Breast epithelium (tissue), 3 donors: Measurements from ENCODE around the gene SLCO1B3.
A peak's percentile ranks its signal among the peaks of the same experiment; 100 is the strongest.

Experiments used
- POLR2A ChIP-seq: fragments of 450-650 bp; IDR thresholded peaks from one replicate; pipeline ENCODE4 v1.6.1; 2016; ENCODE audit warnings: antibody characterized with exemption, mild to moderate bottlenecking, moderate library complexity
- TF ChIP-seq, protein P1 (sequence below), 3 donors: fragments of 450-650 bp; IDR thresholded peaks; one replicate each; pipeline ENCODE4 v1.5.1; 2016 to 2017; ENCODE audit warnings: antibody characterized with exemption in 3 of 3, mild to moderate bottlenecking in 3 of 3, moderate library complexity in 3 of 3

DNA sequence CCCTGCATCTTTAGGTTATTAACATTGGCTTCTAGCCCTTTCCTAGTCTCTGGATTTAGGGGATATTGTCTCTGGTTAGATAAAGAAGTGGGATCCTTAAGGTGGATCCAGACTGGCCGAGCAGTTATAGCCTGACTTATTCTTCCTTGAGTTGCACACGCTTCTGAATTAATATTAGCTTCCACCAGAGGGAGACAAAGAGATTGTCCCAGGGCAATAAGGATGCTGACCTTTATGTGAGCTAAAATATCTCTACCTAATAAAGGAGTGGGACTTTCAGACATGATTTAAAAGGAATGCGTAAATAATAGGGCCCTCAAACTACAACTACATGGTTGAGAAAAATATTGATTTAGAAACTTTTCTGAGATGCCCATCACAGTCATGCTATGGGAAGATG is 139.7 kb downstream of the SLCO1B3 start:
- TF ChIP-seq, protein P1, sequence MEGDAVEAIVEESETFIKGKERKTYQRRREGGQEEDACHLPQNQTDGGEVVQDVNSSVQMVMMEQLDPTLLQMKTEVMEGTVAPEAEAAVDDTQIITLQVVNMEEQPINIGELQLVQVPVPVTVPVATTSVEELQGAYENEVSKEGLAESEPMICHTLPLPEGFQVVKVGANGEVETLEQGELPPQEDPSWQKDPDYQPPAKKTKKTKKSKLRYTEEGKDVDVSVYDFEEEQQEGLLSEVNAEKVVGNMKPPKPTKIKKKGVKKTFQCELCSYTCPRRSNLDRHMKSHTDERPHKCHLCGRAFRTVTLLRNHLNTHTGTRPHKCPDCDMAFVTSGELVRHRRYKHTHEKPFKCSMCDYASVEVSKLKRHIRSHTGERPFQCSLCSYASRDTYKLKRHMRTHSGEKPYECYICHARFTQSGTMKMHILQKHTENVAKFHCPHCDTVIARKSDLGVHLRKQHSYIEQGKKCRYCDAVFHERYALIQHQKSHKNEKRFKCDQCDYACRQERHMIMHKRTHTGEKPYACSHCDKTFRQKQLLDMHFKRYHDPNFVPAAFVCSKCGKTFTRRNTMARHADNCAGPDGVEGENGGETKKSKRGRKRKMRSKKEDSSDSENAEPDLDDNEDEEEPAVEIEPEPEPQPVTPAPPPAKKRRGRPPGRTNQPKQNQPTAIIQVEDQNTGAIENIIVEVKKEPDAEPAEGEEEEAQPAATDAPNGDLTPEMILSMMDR (IDR thresholded peaks at IDR 0.05) = peak in 1 of 3 donors; percentile 11
- no peak for TF ChIP-seq POLR2A
